CD4-positive, alpha-beta memory T cell (primary cell): ENCODE data around the gene KIAA0586. TPM values are rescaled to one million over a fixed set of nuclear protein-coding genes. Genes with fewer than 3 reads are reported as not detected.
"Not testable (repeated sequence)": the region's sequence is repeated elsewhere in the genome, so short reads cannot be mapped to it uniquely, and the experiment has no call there.

Experiments used
- CTCF ChIA-PET: fragments of 350-600 bp; sonication (Branson Sonifier 250); formaldehyde crosslinking; loops from one replicate; lab custom pipeline; 2021; ENCODE audit warnings: inconsistent platforms; ENCODE audit not compliant: partially characterized antibody; lab: Charles Lee
- POLR2A ChIA-PET: fragments of 350-600 bp; sonication (Branson Sonifier 250); formaldehyde crosslinking; loops from one replicate; lab custom pipeline; 2021; ENCODE audit not compliant: partially characterized antibody; lab: Charles Lee
- DNase-seq, 5 donors: peaks; one replicate each; pipeline versions ENCODE4 v3.0.0 to v3.0.0-alpha.2; 2020 to 2022; ENCODE audit warnings: mixed read lengths in 1 of 5
- H3K27ac ChIP-seq: one replicate; pipeline ENCODE4 v1.7.0; 2013; ENCODE audit warnings: low read depth, low read length
- H3K27me3 ChIP-seq: 2 replicates; pipeline ENCODE4 v1.7.0; 2013; ENCODE audit warnings: mild to moderate bottlenecking, low read length, moderate library complexity; ENCODE audit not compliant: insufficient read depth
- H3K36me3 ChIP-seq: 2 replicates; pipeline ENCODE4 v1.7.0; 2013; ENCODE audit warnings: mild to moderate bottlenecking, low read length, moderate library complexity; ENCODE audit not compliant: insufficient read depth
- H3K4me1 ChIP-seq: 2 replicates; pipeline ENCODE4 v1.7.0; 2013; ENCODE audit warnings: mild to moderate bottlenecking, low read length, moderate library complexity; ENCODE audit not compliant: insufficient read depth
- H3K4me3 ChIP-seq, 2 donors: one replicate each; pipeline ENCODE4 v1.7.0; 2013; ENCODE audit warnings: low read length in 2 of 2, mild to moderate bottlenecking in 1 of 2
- H3K9me3 ChIP-seq, 2 donors: one replicate each; pipeline ENCODE4 v1.7.0; 2013; ENCODE audit warnings: low read length in 2 of 2, control low read depth in 1 of 2; ENCODE audit not compliant: control insufficient read depth in 1 of 2
- H3K27ac Mint-ChIP-seq, 7 donors: one replicate each; pipeline ENCODE4 v1.8.0; 2020 to 2021; ENCODE audit warnings: mixed read lengths in 7 of 7, mild to moderate bottlenecking in 6 of 7, inconsistent platforms in 3 of 7, moderate library complexity in 3 of 7
- H3K27me3 Mint-ChIP-seq, 2 donors: one replicate each; pipeline ENCODE4 v1.8.0; 2020 to 2021; ENCODE audit warnings: mixed read lengths in 2 of 2
- H3K36me3 Mint-ChIP-seq, 2 donors: one replicate each; pipeline ENCODE4 v1.8.0; 2020 to 2021; ENCODE audit warnings: mixed read lengths in 2 of 2, inconsistent platforms in 1 of 2, mild to moderate bottlenecking in 1 of 2
- H3K4me1 Mint-ChIP-seq, 4 donors: one replicate each; pipeline ENCODE4 v1.8.0; 2020 to 2021; ENCODE audit warnings: mixed read lengths in 4 of 4, mild to moderate bottlenecking in 1 of 4
- H3K4me3 Mint-ChIP-seq, 8 donors: one replicate each; pipeline ENCODE4 v1.8.0; 2020 to 2021; ENCODE audit warnings: mixed read lengths in 8 of 8, mild to moderate bottlenecking in 7 of 8, moderate library complexity in 6 of 8, inconsistent platforms in 3 of 8
- H3K9me3 Mint-ChIP-seq, 8 donors: one replicate each; pipeline ENCODE4 v1.8.0; 2020 to 2021; ENCODE audit warnings: mixed read lengths in 8 of 8, mild to moderate bottlenecking in 5 of 8, inconsistent platforms in 3 of 8, moderate library complexity in 1 of 8
- intact Hi-C: fragments of 100-400 bp; cut with micrococcal nuclease; formaldehyde crosslinking; loops from one replicate; pipeline ENCODE4 v1.15.1; 2023
- polyA plus RNA-seq, 2 donors: library from polyadenylated mRNA; unstranded; fragments of 300-500 nt; fragmentation: Illumina TruSeq; gene quantifications; one replicate each; pipeline ENCODE4 v1.2.3, GENCODE V29; 2021
- total RNA-seq, 2 experiments: library from RNA; stranded (reverse); gene quantifications; one replicate each; pipeline ENCODE4 v1.2.3, GENCODE V29; 2021

The KIAA0586 gene
- total and polyA plus RNA-seq, 4 experiments from 2014 or later = 13.7 to 48.2 (median 34.0) TPM

- H3K27ac ChIP-seq = no peak overlapping the region
- H3K4me3 ChIP-seq = no peak overlapping the region
- Mint-ChIP-seq H3K36me3 (no peaks in the 10 kb centered on the region), H3K4me3 (peak overlapping the region in 2 of 8 donors; percentile 49 to 50), H3K27me3 (no peaks in the 10 kb centered on the region), H3K9me3 (no peaks in the 10 kb centered on the region), H3K4me1 (peaks cover 10 to 21% (median 15%) of the 10 kb centered on the region in 4 donors), H3K27ac (peak overlapping the region in 2 of 7 donors; percentile 65 to 79)
- POLR2A ChIA-PET = no interaction called here
- CTCF ChIA-PET = no interaction called here
- intact Hi-C loops = loop anchor here (5.0 kb wide), 1 partner anchor 66 kb away; the partner anchor contains the start of gene DACT1
- H3K36me3 ChIP-seq = no peaks in the 10 kb centered on the region
- no peaks in the 10 kb centered on the region for H3K27me3 ChIP-seq
- DNase-seq = no peak
- peaks cover 12% of the 10 kb centered on the region for H3K4me1 ChIP-seq
- no peaks in the 10 kb centered on the region for H3K9me3 ChIP-seq
Measured at GRCh38 chr14:58571256-58571655, 143.7 kb downstream of the KIAA0586 start.

GRCh38 chr14:58571769-58572472 lies 144.4 kb downstream of the KIAA0586 start:
- Histone ChIP-seq H3K27me3 (no peaks in the 10 kb centered on the region), H3K9me3 (no peaks in the 10 kb centered on the region), H3K4me3 (no peak overlapping the region), H3K4me1 (peaks cover 12% of the 10 kb centered on the region), H3K36me3 (no peaks in the 10 kb centered on the region), H3K27ac (no peak overlapping the region)
- Mint-ChIP-seq H3K27me3 (no peaks in the 10 kb centered on the region), H3K27ac (peak overlapping the region; percentile 26 to 87 (median 65)), H3K36me3 (no peaks in the 10 kb centered on the region), H3K4me1 (peaks cover 10 to 21% (median 15%) of the 10 kb centered on the region in 4 donors), H3K9me3 (no peaks in the 10 kb centered on the region), H3K4me3 (peak overlapping the region in 7 of 8 donors; percentile 5 to 60 (median 49))
- POLR2A ChIA-PET = interaction anchor here (0.7 kb wide), 1 partner anchor 144 kb away, joined by 4 read pairs; the partner anchor contains the start of genes KIAA0586 and TIMM9
- CTCF ChIA-PET = no interaction called here
- DNase-seq = peak; percentile 10 to 51 (median 26)
- intact Hi-C loops = loop anchor here (5.0 kb wide), 1 partner anchor 65 kb away; the partner anchor contains the start of gene DACT1

- Mint-ChIP-seq H3K4me3 (peak overlapping the region in 6 of 8 donors; percentile 14 to 60 (median 50)), H3K27me3 (no peaks in the 10 kb centered on the region), H3K27ac (peak overlapping the region in 6 of 7 donors; percentile 38 to 87 (median 66)), H3K9me3 (no peaks in the 10 kb centered on the region), H3K36me3 (no peaks in the 10 kb centered on the region), H3K4me1 (peaks cover 10 to 21% (median 15%) of the 10 kb centered on the region in 4 donors)
- intact Hi-C loops = loop anchor here (5.0 kb wide), 1 partner anchor 65 kb away; the partner anchor contains the start of gene DACT1
- no peaks in the 10 kb centered on the region for H3K27me3 ChIP-seq
- no peaks in the 10 kb centered on the region for H3K9me3 ChIP-seq
- ChIA-PET CTCF (no interaction called here), POLR2A (interaction anchor here (0.7 kb wide), 1 partner anchor 145 kb away, joined by 4 read pairs; the partner anchor contains the start of genes KIAA0586 and TIMM9)
- no peaks in the 10 kb centered on the region for H3K36me3 ChIP-seq
- H3K27ac ChIP-seq = no peak overlapping the region
- H3K4me1 ChIP-seq = peaks cover 12% of the 10 kb centered on the region
- H3K4me3 ChIP-seq = no peak overlapping the region
- DNase-seq = no peak
Measured at GRCh38 chr14:58572473-58572853, 144.9 kb downstream of the KIAA0586 start.

DNA sequence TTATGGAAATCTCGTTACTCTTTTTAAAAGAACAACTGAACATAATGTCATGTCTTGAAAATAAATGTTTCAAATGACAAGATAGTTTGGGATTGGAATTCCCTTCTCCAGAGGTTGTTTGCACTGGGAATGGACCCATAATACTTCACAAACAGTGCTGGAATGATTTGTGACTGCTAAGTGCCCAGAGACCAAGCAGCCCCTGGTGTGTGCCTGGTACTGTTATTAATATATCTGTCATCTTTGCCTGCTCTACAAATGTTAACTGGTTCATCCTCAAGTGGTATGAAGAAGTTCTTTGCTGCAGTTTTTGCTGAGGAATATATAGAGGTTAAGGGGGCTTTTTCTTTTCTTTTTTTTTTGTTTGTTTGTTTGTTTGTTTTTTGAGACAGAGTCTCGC lies 145.3 kb downstream of the KIAA0586 start:
- no peak for DNase-seq
- no peak overlapping the region for H3K27ac ChIP-seq
- Mint-ChIP-seq H3K27me3 (no peaks in the 10 kb centered on the region), H3K9me3 (no peaks in the 10 kb centered on the region), H3K4me3 (no peak overlapping the region), H3K4me1 (peaks cover 10 to 21% (median 15%) of the 10 kb centered on the region in 4 donors), H3K27ac (peak overlapping the region in 3 of 7 donors; percentile 13 to 68 (median 67)), H3K36me3 (no peaks in the 10 kb centered on the region)
- CTCF ChIA-PET = no interaction called here
- H3K9me3 ChIP-seq = no peaks in the 10 kb centered on the region
- POLR2A ChIA-PET = no interaction called here
- intact Hi-C loops = loop anchor here (5.0 kb wide), 1 partner anchor 64 kb away; the partner anchor contains the start of gene DACT1
- no peaks in the 10 kb centered on the region for H3K27me3 ChIP-seq
- peaks cover 12% of the 10 kb centered on the region for H3K4me1 ChIP-seq
- H3K4me3 ChIP-seq = no peak overlapping the region
- no peaks in the 10 kb centered on the region for H3K36me3 ChIP-seq

DNA sequence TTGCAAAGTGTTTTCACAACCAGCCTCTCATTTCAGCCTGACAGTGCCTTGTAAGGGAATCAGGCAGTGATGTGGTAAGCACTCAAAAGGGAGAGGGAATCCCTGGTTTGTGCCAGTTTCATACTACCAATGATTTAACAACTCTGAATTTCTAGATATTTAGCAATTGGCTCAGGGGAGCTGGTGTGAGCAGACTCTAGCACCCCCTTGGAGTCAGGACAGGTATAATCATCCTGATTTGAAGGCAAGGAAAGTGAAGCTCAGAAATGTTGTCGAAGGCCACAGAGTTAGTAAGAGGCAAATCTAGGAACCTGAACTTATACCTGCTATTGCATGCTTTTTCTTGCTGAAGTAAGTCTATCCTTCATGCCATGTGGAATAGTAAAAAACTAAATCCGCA lies 147.1 kb downstream of the KIAA0586 start:
- intact Hi-C loops = loop anchor here (1.0 to 5.0 kb wide), 2 partner anchors 63 to 73 kb away; partner anchors contain the start of gene DACT1
- CTCF ChIA-PET = no interaction called here

GRCh38 chr14:58575956-58576355 lies 148.4 kb downstream of the KIAA0586 start:
- Histone ChIP-seq H3K27ac (no peak overlapping the region), H3K27me3 (no peaks in the 10 kb centered on the region), H3K36me3 (no peaks in the 10 kb centered on the region), H3K4me1 (peaks cover 12% of the 10 kb centered on the region), H3K4me3 (no peak overlapping the region), H3K9me3 (no peaks in the 10 kb centered on the region)
- POLR2A ChIA-PET = no interaction called here
- Mint-ChIP-seq H3K27ac (no peak overlapping the region), H3K4me1 (peaks cover 10 to 21% (median 14%) of the 10 kb centered on the region in 4 donors), H3K9me3 (peaks cover 0 to 8% (median 4%) of the 10 kb centered on the region in 8 donors), H3K27me3 (no peaks in the 10 kb centered on the region), H3K36me3 (peaks cover 0 to 3% of the 10 kb centered on the region in 2 donors), H3K4me3 (no peak overlapping the region)
- CTCF ChIA-PET = no interaction called here
- intact Hi-C loops = no loop called here
- no peak for DNase-seq

More for the DNA sequence above, 147.1 kb downstream of the KIAA0586 start:
- Mint-ChIP-seq H3K36me3 (no peaks in the 10 kb centered on the region), H3K4me1 (peaks cover 10 to 21% (median 15%) of the 10 kb centered on the region in 4 donors), H3K9me3 (no peaks in the 10 kb centered on the region), H3K27me3 (no peaks in the 10 kb centered on the region), H3K4me3 (no peak overlapping the region), H3K27ac (no peak overlapping the region)
- POLR2A ChIA-PET = no interaction called here
- H3K4me3 ChIP-seq = no peak overlapping the region
- peaks cover 12% of the 10 kb centered on the region for H3K4me1 ChIP-seq
- no peak for DNase-seq
- no peaks in the 10 kb centered on the region for H3K27me3 ChIP-seq
- no peaks in the 10 kb centered on the region for H3K9me3 ChIP-seq
- H3K27ac ChIP-seq = no peak overlapping the region
- H3K36me3 ChIP-seq = no peaks in the 10 kb centered on the region

- intact Hi-C loops, H3K4me1 Mint-ChIP-seq, POLR2A ChIA-PET, H3K4me3 ChIP-seq, H3K27ac ChIP-seq, H3K9me3 ChIP-seq, CTCF ChIA-PET, DNase-seq, H3K27me3 ChIP-seq, H3K27ac Mint-ChIP-seq, H3K4me3 Mint-ChIP-seq, H3K27me3 Mint-ChIP-seq, H3K36me3 Mint-ChIP-seq, H3K4me1 ChIP-seq, H3K36me3 ChIP-seq: not testable (repeated sequence)
- peaks cover 0 to 22% (median 9%) of the 10 kb centered on the region in 8 donors for H3K9me3 Mint-ChIP-seq
Measured at GRCh38 chr14:58580035-58580434, 152.5 kb downstream of the KIAA0586 start.
